Fibroblast of upper back skin (primary cell): ENCODE results near the gene ADAMTS6.

Experiments used
- DNase-seq: peaks from one replicate; pipeline ENCODE4 v3.0.0-alpha.2; 2013

ADAMTS6 gene

DNA sequence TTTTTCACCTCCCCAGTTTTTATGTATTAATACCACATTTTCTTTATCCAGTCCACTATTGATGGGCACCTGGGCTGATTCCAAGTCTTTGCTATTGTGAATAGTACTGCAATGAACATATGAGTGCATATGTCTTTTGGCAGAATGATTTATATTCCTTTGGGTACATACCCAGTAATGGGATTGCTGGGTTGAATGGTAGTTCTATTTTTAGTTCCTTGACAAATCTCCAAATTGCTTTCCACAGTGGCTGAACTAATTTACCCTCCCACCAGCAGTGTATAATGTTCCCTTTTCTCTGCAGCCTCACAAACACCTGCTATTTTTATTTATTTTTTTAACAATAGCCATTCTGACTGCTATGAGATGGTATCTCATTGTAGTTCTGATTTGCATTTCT is 340.2 kb downstream of the ADAMTS6 start:
- DNase-seq, result peak; percentile 60

DNA sequence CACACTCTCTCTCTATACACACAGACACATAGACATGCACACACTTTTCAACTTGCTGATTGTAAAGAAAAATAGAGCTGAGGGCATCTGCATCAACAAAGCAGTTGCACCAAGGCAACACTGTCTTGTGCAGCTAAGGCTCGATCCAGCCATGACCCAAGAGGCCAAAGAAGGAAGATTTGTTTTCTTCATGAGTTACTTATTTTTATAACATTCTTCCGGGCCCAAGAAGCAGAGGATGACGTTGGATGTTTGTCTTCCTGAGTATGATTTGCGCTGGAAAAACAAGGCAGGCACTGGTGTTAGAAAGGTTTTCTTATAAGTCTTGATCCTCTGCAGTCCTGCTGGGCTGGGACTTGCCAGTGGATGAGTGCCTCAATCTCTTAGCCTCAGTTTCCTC is 344.1 kb downstream of the ADAMTS6 start:
- DNase-seq, result no peak

DNA sequence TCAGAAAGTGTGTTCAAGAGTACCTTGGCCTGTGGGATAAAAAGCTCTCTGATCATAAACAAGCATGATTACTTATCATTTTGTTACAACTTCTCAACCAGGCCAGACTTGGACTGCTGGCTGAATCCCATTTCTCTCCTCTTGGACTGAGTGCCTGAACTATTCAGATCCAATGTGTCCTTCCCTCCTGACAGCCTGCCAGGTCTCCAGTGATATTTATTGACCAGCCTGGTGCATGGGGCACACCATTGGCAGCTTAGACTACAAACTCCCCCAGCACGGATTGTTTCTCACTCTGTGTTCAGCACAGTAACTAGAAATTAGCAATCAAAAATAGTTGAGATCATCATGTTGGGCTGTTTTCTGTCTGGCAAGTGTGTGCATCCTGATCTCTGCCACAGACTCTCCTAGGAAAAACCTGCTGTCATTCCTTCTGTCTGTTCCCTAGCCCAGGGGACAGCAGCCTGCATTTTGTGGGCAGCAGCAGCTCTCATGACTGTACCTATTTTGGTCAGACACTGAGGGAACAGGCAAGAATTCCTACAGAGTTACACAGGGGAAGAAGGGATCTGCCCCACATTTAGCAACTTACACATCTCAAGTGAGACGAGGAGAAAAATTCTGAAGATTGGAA is 348.1 kb downstream of the ADAMTS6 start:
- no peak for DNase-seq

DNA sequence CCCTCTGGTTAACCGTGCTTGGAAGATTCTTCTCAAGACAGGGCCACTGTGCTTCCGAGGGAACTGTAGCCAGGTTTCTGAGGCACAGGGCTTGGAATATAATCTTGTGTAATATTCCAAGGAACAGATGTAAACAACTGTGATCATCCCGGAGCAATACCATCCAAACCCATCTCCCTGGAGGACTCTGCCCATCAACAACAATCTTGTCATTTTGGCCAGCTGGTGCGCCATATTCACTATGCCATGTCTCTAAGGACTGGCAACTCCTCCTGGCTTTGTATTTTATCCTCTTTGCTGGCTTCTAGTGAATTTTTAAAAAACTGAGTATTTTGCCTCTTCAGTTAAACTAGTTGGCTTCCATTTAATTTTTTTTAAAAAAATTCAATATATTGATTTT is 349.3 kb downstream of the ADAMTS6 start:
- DNase-seq, result no peak

DNA sequence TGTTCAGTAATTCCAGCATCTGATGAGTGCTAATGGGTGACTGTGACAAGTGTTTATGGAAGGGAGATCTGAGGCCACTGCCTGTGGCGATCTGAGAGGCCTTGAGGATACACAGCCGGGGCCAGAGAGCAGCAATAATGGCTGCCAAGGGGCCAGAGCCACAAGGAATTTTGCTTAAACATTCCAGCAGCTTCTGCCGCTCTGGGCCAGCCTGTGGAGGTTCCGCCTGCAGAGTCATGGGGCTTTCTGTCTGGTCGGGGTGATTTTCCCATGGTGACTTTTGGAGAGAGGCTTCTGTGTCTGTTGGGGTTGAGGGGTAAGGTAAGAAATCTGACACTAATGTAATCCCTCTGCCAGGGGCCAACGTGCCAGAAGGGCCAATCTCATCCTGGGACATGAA is 353.5 kb downstream of the ADAMTS6 start:
- DNase-seq, result no peak

DNA sequence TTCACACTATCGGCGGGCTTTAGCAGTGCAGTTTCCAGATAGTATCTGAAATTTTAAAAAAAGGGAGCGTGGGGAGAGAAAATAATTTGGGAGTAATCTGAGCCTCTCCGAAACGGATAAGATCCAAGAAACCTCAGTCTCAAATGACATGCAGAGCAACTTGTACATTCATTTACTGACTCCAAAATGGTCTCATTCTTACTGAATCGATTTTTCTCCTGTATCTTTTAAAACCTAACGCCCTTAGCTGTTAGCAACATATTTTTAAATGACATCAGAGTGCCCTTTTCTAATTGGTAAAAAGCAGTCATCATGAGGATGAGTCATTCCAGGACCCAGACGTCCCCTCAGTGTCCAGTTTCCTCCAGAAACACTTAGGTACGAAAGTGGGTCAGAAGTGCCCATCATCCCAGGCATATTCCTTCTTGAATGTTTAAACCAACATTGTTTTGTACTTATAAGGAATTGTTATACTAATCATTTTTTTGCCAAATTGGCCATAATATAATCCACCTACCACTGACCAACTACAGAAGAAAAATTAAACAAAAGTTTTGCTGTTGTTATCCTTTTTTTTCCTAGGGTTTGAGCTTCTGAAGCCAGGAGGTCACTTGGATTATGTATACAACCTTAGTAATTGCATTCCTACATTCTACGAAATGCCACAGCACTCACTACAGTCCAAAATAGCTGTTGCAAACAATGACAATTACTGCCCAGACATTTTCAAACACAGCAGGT is 354.4 kb downstream of the ADAMTS6 start:
- DNase-seq, result peak; percentile 62

DNA sequence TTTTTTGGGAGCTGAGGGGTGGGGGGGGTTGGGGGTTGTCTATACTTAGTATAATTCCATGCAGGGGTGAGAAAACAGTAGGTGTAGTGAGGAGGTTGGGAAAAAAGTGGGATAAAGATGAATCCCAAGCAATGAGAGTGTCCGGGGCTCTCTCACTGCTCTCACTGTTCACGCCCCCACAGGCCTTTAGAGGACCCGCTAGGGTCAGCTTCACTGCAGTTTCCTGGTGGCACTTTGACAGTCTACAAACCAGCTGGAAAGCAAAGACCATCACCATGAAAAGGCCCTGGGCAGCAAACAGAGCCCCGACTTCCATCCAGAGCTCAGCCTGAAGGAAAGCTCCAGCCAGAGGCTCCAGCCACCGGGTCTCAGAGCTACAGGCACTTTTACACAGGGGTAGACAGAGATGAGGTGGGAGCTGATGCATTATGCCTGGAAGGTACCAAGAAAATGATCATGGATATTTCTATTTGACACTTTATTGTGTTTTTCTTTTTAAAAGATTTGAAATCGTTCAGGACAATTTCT is 355.1 kb downstream of the ADAMTS6 start:
- no peak for DNase-seq

DNA sequence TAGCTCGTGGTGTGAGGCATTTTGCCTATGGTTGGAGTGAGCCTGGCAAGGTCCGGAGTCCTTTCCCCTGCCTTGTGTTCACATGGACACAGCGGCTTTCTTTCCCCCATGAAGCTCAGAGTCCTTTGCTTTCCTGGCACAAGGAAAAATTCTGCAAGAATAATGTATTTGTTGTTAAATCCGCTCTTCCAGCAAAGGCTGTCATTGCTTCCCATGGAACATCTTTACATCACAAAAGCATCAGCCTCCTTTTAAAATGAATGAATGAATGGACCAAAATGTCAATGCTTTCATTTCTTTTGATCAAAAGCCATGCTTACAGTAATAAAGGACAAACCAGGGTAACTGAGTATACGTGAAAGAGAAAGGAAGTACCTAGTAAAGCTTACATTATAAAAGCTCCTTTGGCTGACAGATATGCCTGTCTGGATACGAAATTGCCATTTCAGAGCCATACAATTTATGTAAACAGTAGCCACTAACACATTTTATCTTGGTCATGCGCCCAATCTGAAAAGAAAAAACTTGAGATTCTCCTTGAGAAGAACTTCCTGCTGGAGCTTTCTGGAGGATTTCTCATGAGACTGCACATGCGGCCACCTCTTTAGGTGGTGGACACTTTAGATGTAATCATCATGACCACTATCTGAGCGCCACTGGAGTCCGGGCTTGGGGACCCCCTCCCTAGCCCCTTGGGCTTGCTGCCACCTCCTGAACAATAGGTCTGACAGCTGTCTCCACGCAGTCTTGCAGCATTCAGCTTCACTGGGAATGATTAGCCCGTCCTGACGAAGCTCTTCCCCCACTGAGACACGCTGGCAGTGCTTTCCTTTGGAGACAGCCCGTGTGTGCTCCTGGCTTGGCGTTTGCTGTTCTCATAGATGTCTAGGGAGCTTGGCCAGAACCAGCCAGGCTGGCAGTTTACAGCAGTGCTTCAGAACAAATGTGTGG is 355.9 kb downstream of the ADAMTS6 start:
- DNase-seq, result peak; percentile 63

DNA sequence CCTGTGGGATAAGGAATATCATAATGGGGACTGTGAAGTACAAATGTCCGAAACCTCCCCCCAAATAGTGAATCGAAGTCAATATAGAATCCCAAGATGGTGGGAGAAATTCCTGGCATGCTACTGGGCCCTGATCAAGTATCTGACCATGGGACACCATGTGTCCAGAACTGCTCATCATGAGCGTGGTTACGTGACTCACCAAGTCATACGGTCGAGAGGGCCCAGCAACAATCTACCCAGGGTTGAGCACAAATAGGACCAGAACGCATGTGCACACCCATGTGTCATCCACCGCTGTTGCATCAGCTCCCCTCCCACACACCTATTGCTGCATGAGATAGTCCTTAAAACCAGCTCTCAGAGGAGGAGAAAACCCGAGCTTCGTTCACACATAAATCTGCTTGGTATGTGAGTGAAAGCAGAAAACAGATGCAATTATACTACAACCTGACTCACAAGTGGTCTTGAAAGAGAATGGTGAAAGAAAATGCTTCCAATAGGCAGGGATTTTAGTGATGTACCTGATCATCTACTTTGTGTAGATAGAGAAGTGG is 359.8 kb downstream of the ADAMTS6 start:
- DNase-seq, result peak; percentile 61

DNA sequence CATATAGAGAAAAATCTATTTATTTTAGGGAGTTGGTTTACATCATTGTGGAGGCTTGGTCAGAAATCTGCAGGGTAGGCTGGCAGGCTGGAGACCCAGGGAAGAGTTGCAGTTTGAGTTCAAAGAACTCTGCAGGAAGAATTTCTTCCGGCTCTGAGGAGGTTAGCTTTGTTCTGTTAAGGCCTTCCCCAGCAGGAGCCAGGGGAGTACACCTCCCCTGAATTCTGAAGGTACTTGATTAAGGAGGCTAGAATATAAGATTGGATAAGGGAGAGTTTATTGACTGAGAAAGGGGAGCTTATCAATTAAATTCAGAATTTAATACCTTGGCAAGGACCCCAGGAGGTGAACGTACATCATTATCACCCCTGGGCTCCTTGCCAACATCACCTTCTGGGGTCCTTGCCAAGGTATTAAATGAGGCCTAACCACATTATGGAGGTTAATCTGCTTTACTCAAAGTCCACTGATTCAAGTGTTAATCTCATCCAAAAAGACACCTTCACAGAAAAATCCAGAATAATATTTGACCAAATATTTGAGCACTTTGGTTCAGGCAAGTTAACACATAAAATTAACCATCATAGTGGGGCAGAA is 361.3 kb downstream of the ADAMTS6 start:
- no peak for DNase-seq

DNA sequence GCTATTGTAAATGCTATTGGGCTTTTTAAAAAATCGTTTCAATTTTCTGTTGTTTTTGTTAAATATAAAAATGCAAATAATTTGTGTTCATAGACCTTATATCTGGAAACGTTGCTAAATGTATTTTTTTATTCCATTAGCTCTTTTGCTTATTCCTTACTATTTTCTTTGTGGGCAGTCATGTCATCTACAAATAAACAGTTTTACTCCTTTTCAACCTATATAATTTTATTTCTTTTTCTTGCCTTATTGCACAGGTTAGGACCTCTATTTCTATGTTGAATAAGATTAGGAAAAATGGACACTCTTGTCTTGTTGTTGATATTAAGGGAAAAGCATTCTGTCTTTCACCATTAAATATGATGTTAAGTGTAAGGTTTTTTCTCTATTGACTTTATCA is 364.2 kb downstream of the ADAMTS6 start:
- DNase-seq, result no peak

DNA sequence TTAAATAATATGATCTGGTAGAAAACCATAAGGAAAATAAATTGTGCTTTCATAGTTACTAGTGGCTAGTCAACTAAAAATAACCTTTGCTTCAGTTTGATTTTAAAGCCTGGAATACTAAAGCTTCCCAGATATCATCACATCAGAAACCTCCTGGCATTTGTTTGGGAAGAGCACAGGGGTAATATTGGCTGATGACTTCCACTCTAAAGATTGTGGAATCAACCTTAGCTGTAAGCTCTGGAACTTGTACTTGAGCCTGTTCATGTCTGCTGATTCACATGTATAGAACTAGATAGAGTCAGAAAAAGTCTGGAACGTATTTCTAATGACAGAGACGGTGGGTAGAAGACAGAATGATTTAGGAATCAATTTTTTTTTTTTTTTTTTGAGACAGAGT is 367.9 kb downstream of the ADAMTS6 start:
- DNase-seq, result peak; percentile 43

DNA sequence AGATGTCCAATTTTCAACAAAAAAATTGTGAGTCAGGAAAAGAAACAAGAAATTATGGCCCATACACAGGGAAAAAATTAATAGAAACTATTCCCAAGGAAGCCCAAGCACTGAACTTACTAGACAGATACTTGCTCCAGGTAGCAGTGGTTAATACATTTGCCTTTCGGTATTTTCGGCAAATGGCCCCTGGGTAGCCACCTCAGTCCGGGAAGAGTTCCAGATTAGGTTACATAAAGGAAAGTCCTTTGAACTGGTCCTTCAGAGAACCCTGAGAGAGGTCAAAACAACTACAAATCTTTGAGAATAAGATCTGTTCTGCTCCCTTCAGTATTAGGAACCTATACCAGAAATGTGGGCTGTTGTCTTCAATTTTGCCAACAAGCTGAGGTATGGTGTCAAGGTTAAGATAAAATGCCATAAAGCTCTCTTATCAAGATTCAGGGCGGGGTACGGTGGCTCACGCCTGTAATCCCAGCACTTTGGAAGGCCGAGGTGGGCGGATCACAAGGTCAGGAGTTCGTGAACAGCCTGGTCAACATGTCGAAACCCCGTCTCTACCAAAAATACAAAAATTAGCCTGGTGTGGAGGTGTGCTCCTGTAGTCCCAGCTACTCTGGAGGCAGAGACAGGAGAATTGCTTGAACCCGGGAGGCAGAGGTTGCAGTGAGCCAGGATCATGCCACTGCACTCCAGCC is 369.6 kb downstream of the ADAMTS6 start:
- no peak for DNase-seq

DNA sequence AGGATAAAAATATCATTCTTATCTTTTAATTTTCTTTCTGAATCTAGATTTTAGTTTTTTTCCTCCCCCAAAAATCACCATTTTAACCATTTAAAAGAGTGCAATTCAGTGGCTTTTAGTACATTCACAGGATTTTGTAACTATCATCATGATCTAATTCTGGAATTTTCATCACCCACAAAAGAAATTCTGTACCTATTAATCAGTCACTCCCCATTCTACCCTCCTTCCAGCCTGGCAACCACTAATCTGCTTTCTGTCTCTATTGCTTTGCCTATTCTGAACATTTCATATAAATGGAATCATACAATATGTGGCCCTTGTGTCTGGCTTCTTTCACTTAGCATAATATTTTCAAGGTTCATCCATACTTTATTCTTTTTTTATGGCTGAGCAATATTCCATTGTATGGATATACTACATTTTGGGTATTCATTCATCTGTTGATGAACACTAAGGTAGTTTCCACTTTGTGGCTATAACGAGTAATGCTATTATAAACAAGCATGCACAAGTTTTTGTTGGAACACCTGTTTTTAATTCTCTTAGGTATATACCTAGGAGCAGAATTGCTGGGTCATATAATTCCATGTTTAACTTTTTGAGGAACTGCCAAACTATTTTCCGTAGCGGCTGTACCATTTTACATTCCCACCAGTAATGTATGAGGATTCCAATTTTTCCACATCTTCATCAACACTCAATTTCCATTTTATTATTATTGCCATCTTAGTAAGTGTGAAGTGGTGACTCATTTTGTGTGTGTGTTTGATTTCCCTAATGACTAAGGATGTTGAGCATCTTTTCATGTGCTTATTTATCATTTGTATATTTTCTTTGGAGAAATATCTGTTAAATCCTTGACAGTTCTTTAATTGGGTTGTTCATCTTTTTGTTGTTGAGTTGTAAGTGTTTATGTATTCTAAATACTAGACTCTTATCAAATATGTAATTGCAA is 372.7 kb downstream of the ADAMTS6 start:
- DNase-seq, result peak; percentile 65

DNA sequence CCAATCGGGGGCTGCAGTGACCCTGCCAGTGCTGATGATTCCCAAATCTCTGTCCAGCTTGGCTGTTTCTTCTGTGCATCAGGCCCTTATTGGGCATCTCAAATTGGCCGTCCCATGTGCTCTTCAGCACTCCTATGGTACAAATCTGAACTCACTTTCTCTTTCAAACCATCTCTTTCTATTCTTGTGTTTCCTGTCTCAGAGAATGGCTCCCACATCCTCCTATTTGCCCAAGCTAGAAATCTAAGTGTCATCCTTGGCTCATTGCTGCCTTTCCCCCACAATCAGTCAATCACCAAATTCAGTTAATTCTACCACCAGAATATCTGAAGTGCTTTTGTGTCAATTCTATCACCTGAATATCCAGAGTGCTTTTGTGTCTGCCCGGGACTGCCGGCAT is 376.4 kb downstream of the ADAMTS6 start:
- no peak for DNase-seq

DNA sequence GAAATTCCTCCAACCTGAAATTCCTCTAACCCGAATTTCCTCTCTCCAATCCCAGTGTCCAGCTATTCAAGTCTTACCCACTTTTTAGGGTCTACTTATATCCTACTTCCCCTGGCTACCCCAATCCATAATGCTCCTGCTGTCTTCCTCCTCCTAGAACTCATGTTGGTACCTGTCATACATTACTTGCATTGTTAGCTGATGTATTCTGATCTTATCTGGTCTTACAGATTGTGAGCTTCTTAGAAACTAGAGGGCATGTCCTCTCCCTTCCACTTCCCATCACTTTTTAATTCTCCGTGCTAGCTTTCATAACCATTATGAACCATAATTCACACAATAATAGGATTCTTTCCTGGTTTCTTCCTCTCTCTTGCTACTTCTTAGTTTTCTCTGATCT is 376.9 kb downstream of the ADAMTS6 start:
- no peak for DNase-seq

DNA sequence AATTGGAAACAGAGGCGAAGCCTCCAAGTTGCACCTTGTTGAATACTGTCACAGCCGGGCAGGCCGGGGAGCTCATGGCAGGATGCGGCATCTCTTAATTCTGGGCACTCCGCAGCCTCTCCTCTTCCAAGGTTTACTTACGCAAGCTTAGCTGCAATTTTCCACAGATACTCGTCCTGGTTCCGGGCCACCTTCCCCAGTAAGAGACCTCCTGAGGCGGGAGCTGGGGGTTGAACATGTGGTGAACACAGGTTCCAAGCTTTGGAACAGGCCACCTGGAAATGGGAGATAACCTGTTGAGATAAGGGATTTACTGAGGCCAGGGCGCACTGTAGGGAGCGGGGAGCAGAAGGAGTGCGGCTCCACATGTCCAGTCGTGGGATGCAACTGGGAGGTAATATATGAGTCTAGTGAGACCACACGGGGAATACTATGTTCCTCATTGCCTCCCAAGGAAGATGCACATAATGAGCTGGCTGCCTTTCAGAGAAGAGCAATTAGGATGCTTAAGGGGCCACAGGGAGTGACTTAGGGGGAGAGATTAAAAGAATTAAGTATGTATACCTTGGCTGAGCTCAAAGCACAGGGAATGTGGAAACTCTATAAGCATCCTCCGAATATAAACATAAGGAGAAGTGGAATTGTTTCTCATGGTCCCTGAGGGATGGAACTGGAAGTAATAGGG is 377.8 kb downstream of the ADAMTS6 start:
- DNase-seq, result peak; percentile 50

DNA sequence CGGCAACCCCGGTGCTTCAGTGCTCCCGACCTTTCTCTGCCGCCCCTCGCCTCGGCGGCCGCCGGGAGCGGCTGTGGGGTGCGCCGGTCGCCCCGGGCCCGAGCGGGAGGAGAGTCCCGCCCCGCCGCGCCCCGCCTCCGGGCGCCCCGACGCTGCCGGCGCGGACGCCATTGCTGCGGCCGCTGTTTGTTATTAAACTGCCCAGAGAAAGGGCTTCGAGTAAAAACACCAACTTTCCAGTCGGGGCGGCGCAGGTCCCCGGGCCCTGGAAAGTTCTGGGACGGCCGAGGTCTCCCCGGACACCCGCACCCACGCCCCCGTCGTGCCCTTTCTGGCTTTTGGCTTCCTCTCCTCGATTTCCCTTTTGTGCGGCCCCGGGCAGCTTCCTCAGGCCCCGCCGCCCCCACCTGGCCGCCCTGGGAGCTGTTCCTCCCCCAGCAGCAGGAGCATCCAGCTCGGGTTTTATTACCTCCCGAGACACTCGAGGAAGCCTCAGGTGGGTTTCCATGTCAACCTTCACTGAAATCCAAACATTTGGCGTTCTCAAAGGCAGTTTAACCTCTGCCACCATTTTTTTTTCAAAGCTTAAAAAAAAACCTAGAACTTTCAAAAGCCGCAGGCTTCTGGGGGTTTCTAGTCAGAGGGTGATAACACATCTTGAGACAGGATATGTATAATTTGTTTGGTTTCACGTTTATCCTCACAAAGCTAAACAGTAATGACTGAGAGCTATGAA is 378.6 kb downstream of the ADAMTS6 start:
- peak; percentile 36 for DNase-seq

DNA sequence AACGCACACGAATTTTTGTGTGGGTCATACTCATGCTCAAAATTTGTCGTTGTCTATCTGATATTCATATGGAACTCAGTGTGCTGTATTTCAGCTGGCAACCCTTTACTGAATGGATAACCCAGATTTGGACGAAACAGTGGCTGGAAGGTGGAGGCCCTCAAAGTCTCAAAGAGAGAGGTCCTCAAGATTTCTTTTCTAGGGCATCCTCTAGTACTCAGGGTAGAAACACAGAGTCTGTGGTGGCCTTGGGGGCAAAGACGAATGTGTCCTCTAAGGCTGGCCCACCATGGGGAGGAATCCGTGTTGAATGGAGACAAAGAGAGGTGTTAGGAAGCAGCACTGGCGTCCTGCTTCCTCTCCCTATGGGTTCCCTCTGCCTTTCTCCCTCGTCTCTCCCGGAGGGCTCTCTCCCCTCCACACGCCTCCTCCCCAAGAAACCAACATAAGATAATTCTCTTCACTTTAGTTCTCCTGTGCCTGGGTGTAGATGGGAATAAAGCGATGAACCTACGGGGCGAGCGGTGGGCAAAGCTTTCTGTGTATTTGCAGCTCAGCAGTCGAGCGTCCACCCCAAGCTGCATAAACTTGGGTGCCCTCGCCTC is 379.2 kb downstream of the ADAMTS6 start:
- no peak for DNase-seq
